ENCODE measurements around the gene PXYLP1. TPM values are rescaled to one million over a fixed set of nuclear protein-coding genes. Genes with fewer than 3 reads are reported as not detected.

Gene PXYLP1
- total RNA-seq, 2 experiments from 2014 or later = 21.2 to 22.6 TPM

GRCh38 chr3:141236361-141236760, 4.7 kb downstream of the PXYLP1 start:
- Mint-ChIP-seq H3K27me3 (no peaks in the 10 kb centered on the region), H3K9me3 (no peaks in the 10 kb centered on the region), H3K36me3 (ENCODE audit: low read depth) (peaks cover 29% of the 10 kb centered on the region), H3K27ac (peak overlapping the region; percentile 91), H3K4me1 (ENCODE audit: low read depth) (peaks cover 88% of the 10 kb centered on the region), H3K4me3 (peak overlapping the region; percentile 59)
- TF ChIP-seq, protein P1, sequence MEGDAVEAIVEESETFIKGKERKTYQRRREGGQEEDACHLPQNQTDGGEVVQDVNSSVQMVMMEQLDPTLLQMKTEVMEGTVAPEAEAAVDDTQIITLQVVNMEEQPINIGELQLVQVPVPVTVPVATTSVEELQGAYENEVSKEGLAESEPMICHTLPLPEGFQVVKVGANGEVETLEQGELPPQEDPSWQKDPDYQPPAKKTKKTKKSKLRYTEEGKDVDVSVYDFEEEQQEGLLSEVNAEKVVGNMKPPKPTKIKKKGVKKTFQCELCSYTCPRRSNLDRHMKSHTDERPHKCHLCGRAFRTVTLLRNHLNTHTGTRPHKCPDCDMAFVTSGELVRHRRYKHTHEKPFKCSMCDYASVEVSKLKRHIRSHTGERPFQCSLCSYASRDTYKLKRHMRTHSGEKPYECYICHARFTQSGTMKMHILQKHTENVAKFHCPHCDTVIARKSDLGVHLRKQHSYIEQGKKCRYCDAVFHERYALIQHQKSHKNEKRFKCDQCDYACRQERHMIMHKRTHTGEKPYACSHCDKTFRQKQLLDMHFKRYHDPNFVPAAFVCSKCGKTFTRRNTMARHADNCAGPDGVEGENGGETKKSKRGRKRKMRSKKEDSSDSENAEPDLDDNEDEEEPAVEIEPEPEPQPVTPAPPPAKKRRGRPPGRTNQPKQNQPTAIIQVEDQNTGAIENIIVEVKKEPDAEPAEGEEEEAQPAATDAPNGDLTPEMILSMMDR (IDR thresholded peaks at IDR 0.05) = no peak
- intact Hi-C loops (cut with DNase I, micrococcal nuclease) = loop anchor here in 1 of 2 experiments (5.0 to 10.0 kb wide), 2 partner anchors 68 to 216 kb away; no protein-coding TSS in a partner anchor
- Histone ChIP-seq H3K9me3 (ENCODE audit: control insufficient read depth in 1 of 2, insufficient read depth in 1 of 2, low read length in 2 of 2) (no peaks in the 10 kb centered on the region), H3K27ac (ENCODE audit: low read depth in 1 of 2, low read length in 2 of 2) (no peak overlapping the region), H3K4me3 (ENCODE audit: low read length) (no peak overlapping the region), H3K36me3 (ENCODE audit: insufficient read depth, low read length) (peaks cover 4% of the 10 kb centered on the region), H3K27me3 (ENCODE audit: control insufficient read depth in 1 of 2, insufficient read depth in 2 of 2, low read length in 2 of 2) (no peaks in the 10 kb centered on the region), H3K4me1 (ENCODE audit: insufficient read depth, low read length) (peaks cover 67% of the 10 kb centered on the region)
- ChIA-PET CTCF (interaction anchor here (1.5 kb wide), 1 partner anchor 43 kb away, joined by 4 read pairs; no protein-coding TSS in a partner anchor), POLR2A (interaction anchor here (0.7 to 15.6 kb wide), 4 partner anchors 10 to 72 kb away, joined by 3 to 320 read pairs (median 5); no protein-coding TSS in a partner anchor)
- DNase-seq = no peak
- no peak for ATAC-seq (ENCODE audit: poor library complexity)

- no peaks in the 10 kb centered on the region for H3K27me3 ChIP-seq (ENCODE audit: control insufficient read depth in 1 of 2, insufficient read depth in 2 of 2, low read length in 2 of 2)
- ChIA-PET CTCF (interaction anchor here (0.6 to 1.5 kb wide), 2 partner anchors 18 to 214 kb away, joined by 3 to 8 read pairs; no protein-coding TSS in a partner anchor), POLR2A (interaction anchor here (0.9 to 15.6 kb wide), 5 partner anchors 9 to 74 kb away, joined by 3 to 320 read pairs (median 5); no protein-coding TSS in a partner anchor)
- TF ChIP-seq, protein P1 (IDR thresholded peaks at IDR 0.05) = no peak
- H3K4me3 ChIP-seq (ENCODE audit: low read length) = no peak overlapping the region
- peaks cover 4% of the 10 kb centered on the region for H3K36me3 ChIP-seq (ENCODE audit: insufficient read depth, low read length)
- peaks cover 97% of the 10 kb centered on the region for H3K4me1 Mint-ChIP-seq (ENCODE audit: low read depth)
- H3K27me3 Mint-ChIP-seq = no peaks in the 10 kb centered on the region
- H3K4me1 ChIP-seq (ENCODE audit: insufficient read depth, low read length) = peaks cover 67% of the 10 kb centered on the region
- ATAC-seq (ENCODE audit: poor library complexity) (peak; percentile 36), DNase-seq (peak in 3 of 14 experiments; percentile 21 to 31 (median 28))
- no peaks in the 10 kb centered on the region for H3K9me3 Mint-ChIP-seq
- peaks cover 24% of the 10 kb centered on the region for H3K36me3 Mint-ChIP-seq (ENCODE audit: low read depth)
- H3K9me3 ChIP-seq (ENCODE audit: control insufficient read depth in 1 of 2, insufficient read depth in 1 of 2, low read length in 2 of 2) = no peaks in the 10 kb centered on the region
- intact Hi-C loops (cut with DNase I, micrococcal nuclease) = loop anchor here in 1 of 2 experiments (2.0 to 10.0 kb wide), 3 partner anchors 19 to 214 kb away; no protein-coding TSS in a partner anchor
- H3K27ac Mint-ChIP-seq = peak overlapping the region; percentile 91
- H3K4me3 Mint-ChIP-seq = peak overlapping the region; percentile 69
- peak overlapping the region; percentile 37 to 39 for H3K27ac ChIP-seq (ENCODE audit: low read depth in 1 of 2, low read length in 2 of 2)
Measured at GRCh38 chr3:141237701-141238521, 6.3 kb downstream of the PXYLP1 start.

- peaks cover 88% of the 10 kb centered on the region for H3K4me1 Mint-ChIP-seq (ENCODE audit: low read depth)
- no peak overlapping the region for H3K27ac ChIP-seq (ENCODE audit: low read depth in 1 of 2, low read length in 2 of 2)
- DNase-seq (no peak), ATAC-seq (ENCODE audit: poor library complexity) (no peak)
- ChIA-PET POLR2A (interaction anchor here (2.3 to 15.6 kb wide), 2 partner anchors 8 to 26 kb away, joined by 19 to 320 read pairs; partner anchors contain the start of gene PXYLP1), CTCF (interaction anchor here (1.6 kb wide), 1 partner anchor 8 kb away, joined by 9 read pairs; the partner anchor contains the start of gene PXYLP1)
- intact Hi-C loops (cut with DNase I, micrococcal nuclease) = loop anchor here (2.0 to 10.0 kb wide), 4 partner anchors 17 to 1755 kb away; no protein-coding TSS in a partner anchor
- no peaks in the 10 kb centered on the region for H3K9me3 ChIP-seq (ENCODE audit: control insufficient read depth in 1 of 2, insufficient read depth in 1 of 2, low read length in 2 of 2)
- H3K36me3 ChIP-seq (ENCODE audit: insufficient read depth, low read length) = peaks cover 4% of the 10 kb centered on the region
- no peaks in the 10 kb centered on the region for H3K27me3 ChIP-seq (ENCODE audit: control insufficient read depth in 1 of 2, insufficient read depth in 2 of 2, low read length in 2 of 2)
- H3K27me3 Mint-ChIP-seq = no peaks in the 10 kb centered on the region
- H3K4me3 ChIP-seq (ENCODE audit: low read length) = no peak overlapping the region
- no peaks in the 10 kb centered on the region for H3K9me3 Mint-ChIP-seq
- peak overlapping the region; percentile 91 for H3K27ac Mint-ChIP-seq
- peaks cover 58% of the 10 kb centered on the region for H3K4me1 ChIP-seq (ENCODE audit: insufficient read depth, low read length)
- H3K4me3 Mint-ChIP-seq = peak overlapping the region; percentile 71
- peaks cover 36% of the 10 kb centered on the region for H3K36me3 Mint-ChIP-seq (ENCODE audit: low read depth)
- TF ChIP-seq, protein P1 (IDR thresholded peaks at IDR 0.05) = no peak
Measured at GRCh38 chr3:141239511-141240281, 8.1 kb downstream of the PXYLP1 start.
